HG02759 (cell line): ENCODE measurements around the gene ATF2.
"Not testable (repeated sequence)": the region's sequence is repeated elsewhere in the genome, so short reads cannot be mapped to it uniquely, and the experiment has no call there.

ENCODE experiments used
- ATAC-seq: cut with Tn5 transposase; IDR thresholded peaks from one replicate; pipeline ENCODE4 v1.9.1; 2021; ENCODE audit warnings: mild to moderate bottlenecking, moderate library complexity; ENCODE audit not compliant: unreplicated experiment

The ATF2 gene

GRCh38 chr2:175103191-175103590 is 64.8 kb downstream of the ATF2 start:
- ATAC-seq: no peak

GRCh38 chr2:175101514-175101913 is 66.5 kb downstream of the ATF2 start:
- ATAC-seq: no peak

GRCh38 chr2:175097297-175097696 is 70.7 kb downstream of the ATF2 start:
- no peak for ATAC-seq

GRCh38 chr2:175084117-175084516 is 83.9 kb downstream of the ATF2 start:
- not testable (repeated sequence) for ATAC-seq

GRCh38 chr2:175080479-175080878 is 87.5 kb downstream of the ATF2 start:
- no peak for ATAC-seq

- no peak for ATAC-seq
Measured at GRCh38 chr2:175076272-175076671, 91.7 kb downstream of the ATF2 start.

GRCh38 chr2:175074478-175074877 is 93.5 kb downstream of the ATF2 start:
- no peak for ATAC-seq

- no peak for ATAC-seq
Measured at GRCh38 chr2:175068534-175068933, 99.5 kb downstream of the ATF2 start.

GRCh38 chr2:175066411-175066810 is 101.6 kb downstream of the ATF2 start:
- no peak for ATAC-seq

- no peak for ATAC-seq
Measured at GRCh38 chr2:175064797-175065196, 103.2 kb downstream of the ATF2 start.

- ATAC-seq: no peak
Measured at GRCh38 chr2:175063741-175064140, 104.3 kb downstream of the ATF2 start.

GRCh38 chr2:175062787-175063585 is 105.0 kb downstream of the ATF2 start:
- ATAC-seq: no peak

- ATAC-seq: no peak
Measured at GRCh38 chr2:175057078-175057685, 110.8 kb downstream of the ATF2 start.

- ATAC-seq: no peak
Measured at GRCh38 chr2:175055993-175056392, 112.0 kb downstream of the ATF2 start.

- no peak for ATAC-seq
Measured at GRCh38 chr2:175054340-175054739, 113.7 kb downstream of the ATF2 start.

GRCh38 chr2:175049661-175050060 is 118.3 kb downstream of the ATF2 start:
- ATAC-seq: no peak

GRCh38 chr2:175048275-175048674 is 119.7 kb downstream of the ATF2 start:
- no peak for ATAC-seq

GRCh38 chr2:175039490-175039889 is 128.5 kb downstream of the ATF2 start:
- ATAC-seq: no peak

- no peak for ATAC-seq
Measured at GRCh38 chr2:175039031-175039430, 129.0 kb downstream of the ATF2 start.

GRCh38 chr2:175037941-175038340 is 130.1 kb downstream of the ATF2 start:
- no peak for ATAC-seq

GRCh38 chr2:175036582-175037018 is 131.4 kb downstream of the ATF2 start:
- no peak for ATAC-seq

- no peak for ATAC-seq
Measured at GRCh38 chr2:175035806-175036205, 132.2 kb downstream of the ATF2 start.
